CD14-positive monocyte (primary cell): ENCODE results near the gene SLC16A7. TPM values are rescaled to one million over a fixed set of nuclear protein-coding genes. Genes with fewer than 3 reads are reported as not detected.

ENCODE experiments used
- DNase-seq, 3 donors: peaks; one replicate each; pipeline ENCODE4 v3.0.0-alpha.2; 2011 to 2022
- H2AFZ ChIP-seq: 2 replicates; pipeline ENCODE4 v1.6.0; 2012; ENCODE audit warnings: mild to moderate bottlenecking, low read depth, low read length, inconsistent platforms; ENCODE audit not compliant: insufficient read depth, poor library complexity, severe bottlenecking
- H3K27ac ChIP-seq, 2 donors: 1 replicate in 1 of 2; 2 replicates in 1 of 2; pipeline ENCODE4 v1.5.1; 2012 to 2013; ENCODE audit warnings: low read length in 2 of 2, control low read depth in 1 of 2, inconsistent platforms in 1 of 2, low read depth in 1 of 2, mild to moderate bottlenecking in 1 of 2
- H3K27me3 ChIP-seq, 2 donors: one replicate each; pipeline versions ENCODE4 v1.6.0 to v1.6.1; 2011 to 2013; ENCODE audit warnings: low read length in 2 of 2; ENCODE audit not compliant: control insufficient read depth in 2 of 2, insufficient read depth in 2 of 2
- H3K36me3 ChIP-seq, 2 donors: replicated peaks in 1 of 2; 1 replicate in 1 of 2; 2 replicates in 1 of 2; pipeline versions ENCODE4 v1.5.1 to v1.6.1; 2012 to 2013; ENCODE audit warnings: low read length in 2 of 2, control low read depth in 1 of 2, inconsistent platforms in 1 of 2, mild to moderate bottlenecking in 1 of 2; ENCODE audit not compliant: insufficient read depth in 2 of 2, control insufficient read depth in 1 of 2
- H3K4me1 ChIP-seq, 2 donors: 1 replicate in 1 of 2; 2 replicates in 1 of 2; pipeline versions ENCODE4 v1.5.1 to v1.6.1; 2012 to 2013; ENCODE audit warnings: low read length in 2 of 2, control low read depth in 1 of 2, inconsistent platforms in 1 of 2, mild to moderate bottlenecking in 1 of 2, moderate library complexity in 1 of 2; ENCODE audit not compliant: insufficient read depth in 2 of 2, control insufficient read depth in 1 of 2
- H3K4me2 ChIP-seq: replicated peaks from 2 replicates; pipeline ENCODE3; 2012; ENCODE audit warnings: low read length, moderate library complexity, mild to moderate bottlenecking; ENCODE audit not compliant: poor library complexity, severe bottlenecking; ENCODE audit errors: extremely low read depth
- H3K4me3 ChIP-seq, 3 experiments: fragments of 200-600 bp in 1 of 3; sonication (generic) in 1 of 3; replicated peaks in 1 of 3; 1 replicate in 2 of 3; 2 replicates in 1 of 3; pipeline ENCODE4 v1.5.1; 2011 to 2013; ENCODE audit warnings: low read length in 3 of 3, mild to moderate bottlenecking in 3 of 3, control low read depth in 2 of 3, low read depth in 2 of 3, inconsistent platforms in 1 of 3, moderate library complexity in 1 of 3
- H3K79me2 ChIP-seq: 2 replicates; pipeline ENCODE4 v1.6.0; 2012; ENCODE audit warnings: mild to moderate bottlenecking, control low read depth, inconsistent platforms, low read length, moderate library complexity; ENCODE audit not compliant: insufficient read depth
- H3K9ac ChIP-seq: 2 replicates; pipeline ENCODE4 v1.6.0; 2017; ENCODE audit warnings: low read length, mild to moderate bottlenecking; ENCODE audit not compliant: insufficient read depth, poor library complexity, severe bottlenecking
- H3K9me3 ChIP-seq, 2 donors: replicated peaks in 1 of 2; 1 replicate in 1 of 2; 2 replicates in 1 of 2; pipeline versions ENCODE4 v1.5.1 to v1.6.1; 2012 to 2013; ENCODE audit warnings: low read length in 2 of 2, control low read depth in 1 of 2; ENCODE audit not compliant: control insufficient read depth in 1 of 2, insufficient read depth in 1 of 2
- H4K20me1 ChIP-seq: 2 replicates; pipeline ENCODE4 v1.6.0; 2012; ENCODE audit warnings: mild to moderate bottlenecking, low read length, control low read depth, moderate library complexity; ENCODE audit not compliant: insufficient read depth
- H3K27ac Mint-ChIP-seq, 7 donors: one replicate each; pipeline ENCODE4 v1.8.0; 2020; ENCODE audit warnings: mild to moderate bottlenecking in 7 of 7, mixed read lengths in 7 of 7, moderate library complexity in 6 of 7, inconsistent platforms in 2 of 7
- H3K27me3 Mint-ChIP-seq, 3 donors: one replicate each; pipeline ENCODE4 v1.8.0; 2021 to 2022; ENCODE audit warnings: low read depth in 3 of 3, mild to moderate bottlenecking in 3 of 3, mixed read lengths in 3 of 3, moderate library complexity in 3 of 3, inconsistent platforms in 1 of 3
- H3K36me3 Mint-ChIP-seq, 2 donors: one replicate each; pipeline ENCODE4 v1.8.0; 2020; ENCODE audit warnings: mixed read lengths in 2 of 2, inconsistent platforms in 1 of 2, mild to moderate bottlenecking in 1 of 2
- H3K4me1 Mint-ChIP-seq: one replicate; pipeline ENCODE4 v1.8.0; 2020; ENCODE audit warnings: mild to moderate bottlenecking, mixed read lengths
- H3K4me3 Mint-ChIP-seq, 2 donors: one replicate each; pipeline ENCODE4 v1.8.0; 2020; ENCODE audit warnings: mild to moderate bottlenecking in 2 of 2, mixed read lengths in 2 of 2, moderate library complexity in 1 of 2
- H3K9me3 Mint-ChIP-seq, 7 donors: one replicate each; pipeline ENCODE4 v1.8.0; 2020 to 2022; ENCODE audit warnings: mixed read lengths in 7 of 7, mild to moderate bottlenecking in 6 of 7, moderate library complexity in 6 of 7, inconsistent platforms in 2 of 7
- WGBS: methylation state at CpG from one replicate; pipeline ENCODE4 v1.1.5; 2013; ENCODE audit warnings: missing lambda C conversion rate; ENCODE audit not compliant: insufficient coverage; 5-methylcytosine and 5-hydroxymethylcytosine counted together
- intact Hi-C, 2 donors: fragments of 100-400 bp; cut with micrococcal nuclease; formaldehyde crosslinking; loops; one replicate each; pipeline versions ENCODE4 v1.15.0 to v1.15.1; 2023
- polyA plus RNA-seq, 3 donors: library from polyadenylated mRNA; depleted of rRNA in 1 of 3; unstranded in 2 of 3; stranded (reverse) in 1 of 3; fragments of 300-500 nt in 2 of 3; fragments of >200 nt in 1 of 3; fragmentation: Illumina TruSeq in 2 of 3; gene quantifications; 1 replicate in 2 of 3; 2 replicates in 1 of 3; pipeline ENCODE4 v1.2.3, GENCODE V29; 2012 to 2021
- TF ChIP-seq, protein P1 (sequence below): fragments of 200-600 bp; IDR thresholded peaks from one replicate; pipeline ENCODE4 v1.8.0; 2022; ENCODE audit warnings: antibody characterized with exemption, mild to moderate bottlenecking

Gene SLC16A7
- polyA plus RNA-seq, 3 donors = 6.9 to 16.9 (median 11.8) TPM

DNA sequence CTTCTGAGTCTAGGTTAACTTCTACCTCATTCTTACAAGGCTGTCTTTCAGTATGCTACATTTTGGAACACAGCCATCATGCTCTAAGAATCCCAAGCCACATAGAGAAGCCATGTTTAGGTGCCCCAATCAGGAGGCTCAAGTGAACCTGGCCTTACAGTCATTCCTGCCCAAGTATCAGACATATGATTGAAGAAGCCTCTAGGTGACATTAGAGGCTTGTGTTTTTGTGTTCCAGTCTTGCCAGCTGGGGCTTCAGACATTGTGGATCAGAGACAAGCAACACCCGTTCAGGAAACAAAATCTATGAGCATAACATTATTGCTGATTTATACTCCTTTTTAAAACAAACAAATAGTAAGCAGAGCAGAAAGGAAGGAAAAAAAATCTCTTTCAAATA, 8.1 kb upstream of the SLC16A7 start:
- peaks cover 0 to 1% (median 0%) of the 10 kb centered on the region in 3 donors for H3K27me3 Mint-ChIP-seq
- DNase-seq = no peak
- no peaks in the 10 kb centered on the region for H3K4me1 ChIP-seq
- TF ChIP-seq, protein P1, sequence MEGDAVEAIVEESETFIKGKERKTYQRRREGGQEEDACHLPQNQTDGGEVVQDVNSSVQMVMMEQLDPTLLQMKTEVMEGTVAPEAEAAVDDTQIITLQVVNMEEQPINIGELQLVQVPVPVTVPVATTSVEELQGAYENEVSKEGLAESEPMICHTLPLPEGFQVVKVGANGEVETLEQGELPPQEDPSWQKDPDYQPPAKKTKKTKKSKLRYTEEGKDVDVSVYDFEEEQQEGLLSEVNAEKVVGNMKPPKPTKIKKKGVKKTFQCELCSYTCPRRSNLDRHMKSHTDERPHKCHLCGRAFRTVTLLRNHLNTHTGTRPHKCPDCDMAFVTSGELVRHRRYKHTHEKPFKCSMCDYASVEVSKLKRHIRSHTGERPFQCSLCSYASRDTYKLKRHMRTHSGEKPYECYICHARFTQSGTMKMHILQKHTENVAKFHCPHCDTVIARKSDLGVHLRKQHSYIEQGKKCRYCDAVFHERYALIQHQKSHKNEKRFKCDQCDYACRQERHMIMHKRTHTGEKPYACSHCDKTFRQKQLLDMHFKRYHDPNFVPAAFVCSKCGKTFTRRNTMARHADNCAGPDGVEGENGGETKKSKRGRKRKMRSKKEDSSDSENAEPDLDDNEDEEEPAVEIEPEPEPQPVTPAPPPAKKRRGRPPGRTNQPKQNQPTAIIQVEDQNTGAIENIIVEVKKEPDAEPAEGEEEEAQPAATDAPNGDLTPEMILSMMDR = no peak
- H3K27me3 ChIP-seq = no peaks in the 10 kb centered on the region
- intact Hi-C loops = no loop called here
- H3K27ac ChIP-seq = no peak overlapping the region
- no peak overlapping the region for H3K4me3 Mint-ChIP-seq
- H3K4me3 ChIP-seq = no peak overlapping the region
- H3K36me3 ChIP-seq = no peaks in the 10 kb centered on the region
- H3K4me2 ChIP-seq = no peak overlapping the region
- H2AFZ ChIP-seq = no peak overlapping the region
- H3K79me2 ChIP-seq = no peaks in the 10 kb centered on the region
- no peaks in the 10 kb centered on the region for H3K4me1 Mint-ChIP-seq
- WGBS = no CpG with 5 or more reads among the region's 1 CpG
- H3K9me3 ChIP-seq = no peaks in the 10 kb centered on the region
- H3K36me3 Mint-ChIP-seq = no peaks in the 10 kb centered on the region
- H4K20me1 ChIP-seq = no peaks in the 10 kb centered on the region
- no peak overlapping the region for H3K27ac Mint-ChIP-seq
- no peak overlapping the region for H3K9ac ChIP-seq
- no peaks in the 10 kb centered on the region for H3K9me3 Mint-ChIP-seq

GRCh38 chr12:59593761-59594160, 2.1 kb upstream of the SLC16A7 start:
- Histone ChIP-seq H3K27me3 (no peaks in the 10 kb centered on the region), H3K79me2 (no peaks in the 10 kb centered on the region), H3K4me3 (no peak overlapping the region), H3K4me2 (no peak overlapping the region), H3K9ac (no peak overlapping the region), H3K9me3 (no peaks in the 10 kb centered on the region), H3K27ac (no peak overlapping the region), H3K36me3 (no peaks in the 10 kb centered on the region), H4K20me1 (no peaks in the 10 kb centered on the region), H2AFZ (no peak overlapping the region), H3K4me1 (peaks cover 30 to 38% of the 10 kb centered on the region in 2 donors)
- TF ChIP-seq, protein P1 = no peak
- intact Hi-C loops = no loop called here
- Mint-ChIP-seq H3K4me1 (peaks cover 27% of the 10 kb centered on the region), H3K27me3 (peaks cover 0 to 1% (median 0%) of the 10 kb centered on the region in 3 donors), H3K27ac (no peak overlapping the region), H3K4me3 (no peak overlapping the region), H3K9me3 (peaks cover 0 to 2% (median 0%) of the 10 kb centered on the region in 7 donors), H3K36me3 (no peaks in the 10 kb centered on the region)
- WGBS = no CpG with 5 or more reads among the region's 1 CpG
- no peak for DNase-seq
